NOMO-1 (cell line): ENCODE measurements around the gene PI4KA.
"Not testable (repeated sequence)": the region's sequence is repeated elsewhere in the genome, so short reads cannot be mapped to it uniquely, and the experiment has no call there.

Source experiments
- DNase-seq, 2 experiments: peaks; one replicate each; lab custom pipeline; 2025; ENCODE audit not compliant: unreplicated experiment in 2 of 2; lab: John Stamatoyannopoulos, UW

The PI4KA gene

DNA sequence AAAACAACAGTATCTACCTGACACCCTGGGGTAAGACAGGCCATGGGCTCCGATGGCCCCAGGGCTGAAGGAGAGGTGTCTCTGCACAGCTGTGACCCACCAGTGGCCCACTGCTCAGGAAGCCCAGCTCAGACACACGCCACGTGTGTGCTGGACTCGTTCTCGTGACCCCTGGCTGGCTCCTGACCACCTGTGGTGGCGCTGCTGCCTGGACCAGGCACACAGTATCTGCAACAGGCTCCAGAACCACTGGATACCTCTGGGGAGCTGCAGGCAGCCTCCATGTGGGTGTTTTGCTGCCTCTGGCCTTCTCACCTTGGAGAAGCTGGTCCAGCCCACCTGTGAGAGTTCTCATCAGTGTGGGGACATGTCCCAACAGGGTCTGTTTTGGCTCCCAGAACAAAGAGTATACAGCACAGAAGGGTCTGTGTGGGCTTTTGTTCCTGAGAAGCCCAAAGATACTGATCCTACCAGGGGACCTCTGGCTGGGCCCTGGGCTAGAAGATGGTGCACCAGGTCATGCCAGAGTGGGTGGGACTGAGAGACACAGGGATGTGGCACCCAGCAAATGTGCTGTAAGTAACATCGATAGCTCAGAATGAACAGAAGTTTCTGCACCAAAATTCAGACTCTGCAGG is 106.4 kb downstream of the PI4KA start:
- DNase-seq, result no peak

DNA sequence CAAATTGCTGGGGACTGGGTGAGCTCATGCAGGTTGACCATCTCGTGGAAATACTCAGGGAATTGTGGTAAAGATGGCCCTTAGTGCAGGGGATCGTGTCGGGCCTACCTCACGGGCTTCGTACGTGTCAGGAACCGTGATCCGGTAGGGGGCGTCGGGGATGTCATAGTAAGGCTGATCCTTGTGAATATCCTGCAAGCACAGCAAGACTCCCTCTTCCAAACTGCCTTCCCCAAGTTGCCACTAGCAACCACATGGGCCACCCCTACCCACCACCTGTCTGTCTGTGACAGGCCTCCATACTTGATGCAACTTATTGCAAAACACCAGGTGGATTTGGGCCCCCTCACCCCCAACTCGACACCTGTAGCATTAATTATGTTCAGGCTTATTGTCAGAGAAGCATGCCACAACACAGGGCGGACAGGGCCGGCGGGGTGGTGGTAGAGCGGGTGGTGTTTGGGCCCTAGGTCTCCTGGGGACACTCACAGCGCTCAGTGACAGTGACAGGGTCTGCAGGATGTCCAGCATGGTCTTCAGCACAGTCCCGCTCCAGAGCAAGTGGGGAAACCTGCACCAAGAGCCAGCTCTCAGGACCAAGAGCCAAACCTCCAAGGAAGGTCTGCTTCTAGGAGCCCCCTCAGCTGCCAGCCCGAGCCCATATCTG is 107.3 kb downstream of the PI4KA start:
- DNase-seq, result no peak

GRCh38 chr22:20750461-20751184 is 108.0 kb downstream of the PI4KA start:
- no peak for DNase-seq

DNA sequence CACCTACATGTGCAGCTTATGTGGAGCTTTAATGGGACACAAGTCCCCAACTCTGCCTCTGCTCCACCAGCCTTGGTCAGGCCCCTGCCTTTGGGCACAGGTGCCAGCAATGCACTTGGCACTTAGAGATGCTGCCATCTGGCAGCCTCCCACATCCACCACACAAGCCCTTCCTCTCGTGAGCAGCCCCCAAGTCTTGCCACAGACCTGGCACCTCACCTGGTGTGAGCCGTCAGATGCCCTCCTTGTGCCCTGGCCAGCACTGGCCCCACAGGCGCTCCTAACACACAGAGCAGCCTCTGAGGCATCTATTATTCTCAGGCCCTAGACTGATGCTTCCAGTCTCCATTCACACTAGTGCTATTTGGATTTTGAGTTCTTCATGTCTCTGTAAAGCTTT is 109.2 kb downstream of the PI4KA start:
- DNase-seq, result no peak

DNA sequence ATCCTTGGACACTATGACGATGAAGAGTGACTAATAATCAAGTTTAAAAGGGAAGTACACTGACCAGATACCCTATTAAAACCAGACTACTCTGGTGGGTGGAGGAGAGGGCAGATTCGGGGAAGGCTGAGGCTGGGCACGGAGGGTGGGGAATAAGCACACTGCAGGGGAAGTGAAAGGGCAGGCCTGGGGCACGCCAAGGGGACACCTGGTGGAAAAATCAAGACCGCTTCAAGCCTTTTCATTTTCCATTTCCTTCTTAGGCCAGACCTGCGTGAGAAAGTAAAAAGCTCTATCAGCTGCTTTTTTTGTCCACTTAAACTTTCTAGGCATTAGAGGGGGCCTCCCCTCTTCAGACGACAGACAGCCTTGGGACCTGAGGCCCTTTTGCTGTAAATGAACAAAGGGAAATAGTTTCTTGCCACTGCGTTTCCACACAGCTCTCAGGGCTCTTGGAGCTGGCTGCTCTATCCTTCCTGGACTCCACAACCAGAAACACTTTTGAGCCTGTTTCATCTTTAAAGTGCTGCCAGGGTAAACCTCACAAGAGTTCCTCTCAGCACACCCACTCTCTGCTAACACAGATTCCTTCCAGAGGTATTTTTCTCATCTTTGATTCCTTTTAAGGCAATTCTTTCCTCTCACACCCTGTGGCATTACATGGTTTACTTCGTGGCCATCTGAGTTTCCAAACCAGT is 109.7 kb downstream of the PI4KA start:
- DNase-seq, result peak; percentile 2 to 42

GRCh38 chr22:20748082-20748481 is 110.5 kb downstream of the PI4KA start:
- DNase-seq, result no peak

DNA sequence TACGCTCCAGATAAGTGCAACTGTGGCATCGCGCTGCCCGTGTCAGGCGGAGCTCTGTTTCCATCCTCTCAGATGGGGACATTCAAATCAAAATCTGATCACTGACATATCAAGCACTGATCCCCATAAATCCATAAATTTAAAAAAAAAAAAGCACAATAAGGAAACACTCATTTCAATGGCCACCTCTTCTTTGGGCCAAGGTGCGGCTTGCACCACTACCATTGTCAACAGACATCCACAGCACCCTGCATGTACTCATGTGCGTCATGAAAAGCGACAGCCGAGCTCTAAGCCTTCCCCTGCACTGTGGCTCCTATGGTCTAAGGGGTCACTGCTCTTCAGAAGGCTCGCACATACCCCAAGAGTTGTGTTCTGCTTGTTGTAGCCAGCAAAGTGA is 111.4 kb downstream of the PI4KA start:
- no peak for DNase-seq

DNA sequence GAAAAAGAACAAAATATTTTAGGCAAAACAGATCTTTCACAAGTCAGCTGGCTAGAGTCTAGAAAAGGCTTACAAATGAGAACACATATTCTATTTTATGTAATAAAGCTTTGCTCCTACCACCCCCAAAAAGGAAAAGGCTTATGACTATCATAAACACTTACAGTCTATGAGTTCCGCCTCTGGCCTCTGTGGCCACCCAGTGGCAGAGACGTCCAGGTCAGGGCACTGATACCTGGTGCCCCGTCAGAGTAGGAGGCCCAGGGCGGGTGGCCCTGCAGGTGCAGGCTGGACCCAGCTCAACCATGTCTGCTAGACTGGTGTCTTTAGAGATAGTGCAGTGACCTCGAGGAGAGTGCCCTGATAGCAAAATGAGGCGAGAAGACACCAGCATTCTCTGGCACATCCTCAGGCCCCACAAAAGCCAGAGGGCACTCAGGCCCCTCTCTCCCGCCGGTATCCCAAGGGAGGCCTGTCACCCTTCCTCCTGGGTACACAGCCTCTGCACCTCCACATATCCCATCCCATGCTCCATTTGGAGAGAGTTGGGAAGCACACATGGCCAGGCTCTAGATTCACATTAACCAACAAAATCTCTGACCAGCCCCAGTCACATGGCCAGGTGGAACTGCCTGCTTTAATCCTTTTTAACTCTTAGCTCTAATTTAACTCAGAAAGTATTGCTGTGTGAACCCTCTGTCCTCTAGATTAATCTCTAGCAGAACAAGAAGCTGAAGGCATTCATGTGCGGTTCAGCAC is 112.0 kb downstream of the PI4KA start:
- no peak for DNase-seq

- no peak for DNase-seq
Observed at GRCh38 chr22:20745119-20745518, 113.5 kb downstream of the PI4KA start.

- no peak for DNase-seq
Observed at GRCh38 chr22:20744456-20744855, 114.2 kb downstream of the PI4KA start.

DNA sequence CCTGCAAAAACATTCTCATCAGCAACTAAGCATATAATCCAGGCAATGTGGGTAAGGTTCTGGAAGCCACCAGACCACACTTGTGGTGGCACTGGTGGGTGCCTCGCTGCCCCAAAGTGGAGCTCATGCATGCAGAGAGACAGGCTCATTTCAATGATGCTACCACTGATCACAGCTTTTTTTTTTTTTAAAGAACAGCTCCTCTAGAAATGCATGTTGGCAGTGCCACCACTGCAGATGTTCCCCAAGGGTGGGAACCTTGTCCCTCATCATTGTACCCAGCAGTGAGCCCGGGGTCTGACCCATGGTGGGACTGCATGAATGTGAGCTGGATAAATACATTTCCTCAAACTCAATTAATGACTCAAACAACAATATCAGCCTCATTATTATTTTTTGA is 115.8 kb downstream of the PI4KA start:
- no peak for DNase-seq

DNA sequence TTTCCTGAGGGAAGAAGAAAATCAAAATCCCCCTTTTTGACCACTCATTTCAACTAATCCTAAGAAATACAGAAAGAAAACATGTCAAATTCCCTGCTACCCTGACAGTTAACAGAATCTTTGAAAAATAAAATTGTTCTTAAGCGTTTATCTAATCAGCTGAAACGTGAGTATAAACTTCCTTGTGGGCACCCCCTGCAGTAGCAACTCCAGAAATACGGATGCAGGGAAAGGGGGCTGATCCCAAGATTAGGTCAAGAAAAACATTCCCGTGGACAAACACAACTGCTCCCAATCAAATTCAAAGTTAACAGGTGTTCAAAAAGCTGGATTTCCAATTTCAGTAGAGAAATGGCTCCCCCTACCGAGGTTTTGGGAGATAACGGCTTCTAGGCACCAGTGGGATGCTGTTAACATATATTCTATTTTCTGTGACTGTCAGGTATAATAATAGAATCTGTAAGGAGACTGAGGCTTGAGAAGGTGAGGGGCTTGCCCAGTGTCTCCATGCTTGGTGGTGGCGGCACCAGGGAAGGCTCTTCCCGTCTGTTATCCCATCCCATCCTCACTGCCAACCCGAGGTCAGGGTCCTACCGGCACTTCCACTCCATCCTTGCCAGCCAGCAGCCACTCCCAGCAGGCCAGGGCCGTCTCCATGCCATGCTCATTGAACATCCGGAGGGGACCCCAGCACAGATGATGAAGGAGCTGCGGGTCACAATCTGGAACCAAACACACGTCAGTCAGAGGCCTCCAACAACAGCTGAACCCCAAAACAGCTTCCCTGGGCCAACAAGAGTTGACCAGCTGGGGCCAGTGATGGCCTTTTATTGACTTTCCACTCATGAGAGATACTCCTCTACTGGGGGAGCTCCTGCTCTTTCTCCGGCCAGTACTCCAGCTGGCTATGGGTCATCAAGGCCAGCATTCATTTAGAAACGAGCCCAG is 116.7 kb downstream of the PI4KA start:
- peak; percentile 4 to 5 for DNase-seq

GRCh38 chr22:20741008-20741633 is 117.5 kb downstream of the PI4KA start:
- no peak for DNase-seq

GRCh38 chr22:20740222-20740951 is 118.2 kb downstream of the PI4KA start:
- no peak for DNase-seq

DNA sequence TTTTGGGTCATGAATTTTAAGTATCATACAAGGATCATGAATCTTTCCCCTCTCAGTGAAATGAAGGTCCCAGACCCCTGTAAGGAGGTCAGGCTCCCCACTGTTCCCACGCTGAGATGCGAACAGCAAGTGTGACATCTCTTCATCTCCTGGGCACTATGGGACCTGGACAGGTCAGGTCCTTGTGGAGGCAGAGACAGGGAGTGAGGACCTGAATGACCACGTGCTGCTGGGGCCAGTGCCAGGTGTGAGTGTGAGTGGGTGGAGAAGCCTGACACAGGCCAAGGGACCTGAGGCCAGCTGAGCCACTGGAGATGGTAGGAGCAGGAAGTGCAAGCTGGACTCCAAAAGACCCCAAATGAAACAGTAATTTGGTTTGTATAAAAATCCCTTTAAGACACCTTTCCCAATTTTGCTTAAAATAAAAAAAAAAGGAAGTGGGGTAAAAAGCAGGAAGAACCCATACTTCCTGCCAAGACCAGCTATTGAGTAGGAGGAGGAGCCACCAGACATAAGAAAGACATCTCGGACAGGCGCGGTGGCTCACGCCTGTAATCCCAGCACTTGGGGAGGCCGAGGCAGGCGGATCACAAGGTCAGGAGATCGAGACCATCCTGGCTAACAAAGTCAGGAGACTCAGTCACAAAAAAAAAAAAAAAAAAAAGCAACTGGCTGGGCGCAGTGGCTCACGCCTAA is 120.1 kb downstream of the PI4KA start:
- DNase-seq, result peak; percentile 4 to 54

DNA sequence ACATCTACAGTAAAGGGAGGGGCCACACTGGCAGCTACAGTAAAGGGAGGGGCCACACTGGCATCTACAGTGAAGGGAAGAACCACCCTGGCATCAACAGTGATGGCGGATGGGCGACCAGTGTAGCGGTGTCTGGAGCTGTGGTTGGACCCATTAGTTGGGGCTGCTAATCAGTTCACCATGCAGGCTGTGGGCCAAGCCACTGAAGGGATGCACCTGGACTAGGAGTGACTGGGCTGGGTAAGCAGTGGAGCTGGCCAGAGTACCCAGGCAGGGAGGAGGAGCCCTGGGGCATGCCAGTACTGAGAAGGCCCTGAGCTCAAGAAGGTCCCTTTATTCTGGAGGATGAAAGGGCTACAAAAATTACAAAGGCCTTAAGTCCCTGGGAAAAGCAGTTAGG is 121.7 kb downstream of the PI4KA start:
- DNase-seq, result not testable (repeated sequence)

DNA sequence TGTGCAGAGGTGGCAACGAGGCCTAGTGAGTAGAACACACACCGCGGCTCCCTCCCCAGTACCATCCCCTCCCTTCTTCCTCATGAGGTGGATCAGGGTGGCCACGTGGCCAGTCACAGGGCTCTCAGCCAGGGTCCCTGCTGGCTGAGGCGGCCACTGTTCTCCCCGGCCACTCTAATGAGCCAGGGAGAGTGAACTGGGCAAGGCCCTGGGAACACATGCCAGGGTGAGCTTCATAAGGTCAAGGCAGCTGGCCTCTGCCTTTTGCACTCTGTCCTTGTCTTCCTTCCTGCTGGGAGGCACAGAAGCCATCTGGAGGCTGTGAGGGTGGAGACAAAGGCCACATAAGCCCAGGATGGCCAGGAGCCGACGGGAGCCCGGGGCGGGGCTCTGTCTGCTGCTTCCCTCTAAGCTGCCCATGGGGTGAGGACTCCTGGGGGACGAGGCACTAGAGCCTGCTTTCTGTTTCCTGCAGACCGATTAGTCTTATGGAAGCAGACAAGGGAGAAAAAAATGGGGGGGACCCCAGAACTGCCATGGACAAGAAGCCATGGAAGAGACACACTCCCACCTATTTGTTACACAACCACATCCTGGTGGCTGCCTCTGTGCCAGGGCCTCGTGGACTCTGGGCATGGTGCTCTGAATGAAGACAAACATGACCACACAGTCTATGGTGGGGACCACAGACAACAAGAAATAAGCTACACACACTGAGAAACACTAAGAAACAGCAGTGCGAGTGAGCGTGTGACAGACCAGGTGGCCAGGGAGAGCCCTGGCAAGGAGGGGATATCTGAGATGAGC is 123.1 kb downstream of the PI4KA start:
- not testable (repeated sequence) for DNase-seq
